HEK293 (cell line): ENCODE results near the gene MALRD1.

Source experiments
- CTCF ChIA-PET: fragments of 350-600 bp; formaldehyde crosslinking; extraction: SDS; loops from one replicate; lab custom pipeline; 2021; ENCODE audit warnings: antibody characterized with exemption; lab: Yijun Ruan, JAX
- POLR2A ChIA-PET: fragments of 300-600 bp; formaldehyde crosslinking; extraction: SDS; loops from one replicate; lab custom pipeline; 2020; ENCODE audit warnings: antibody characterized with exemption, inconsistent platforms; lab: Yijun Ruan, JAX
- H3K27ac ChIP-seq: fragments of 200-500 bp; sonication (Bioruptor generic); 2 replicates; pipeline ENCODE4 v1.5.1; 2014; ENCODE audit warnings: low read depth, low read length, control low read depth, inconsistent platforms; ENCODE audit errors: extremely low read depth
- H3K36me3 ChIP-seq, 2 experiments: fragments of 200-500 bp in 1 of 2; sonication (Bioruptor generic) in 1 of 2; 1 replicate in 1 of 2; 2 replicates in 1 of 2; pipeline ENCODE4 v1.5.1; 2014 to 2017; ENCODE audit warnings: inconsistent platforms in 2 of 2, low read length in 2 of 2; ENCODE audit not compliant: control insufficient read depth in 2 of 2, insufficient read depth in 1 of 2
- H3K4me1 ChIP-seq: fragments of 200-500 bp; sonication (Bioruptor generic); 2 replicates; pipeline ENCODE4 v1.5.1; 2014; ENCODE audit warnings: mild to moderate bottlenecking, low read length, inconsistent platforms; ENCODE audit not compliant: control insufficient read depth, insufficient read depth
- H3K4me3 ChIP-seq: 2 replicates; pipeline ENCODE4 v1.5.1; 2011; ENCODE audit warnings: low read depth, mild to moderate bottlenecking, control low read depth, low read length, moderate library complexity
- H3K9me3 ChIP-seq: fragments of 200-500 bp; sonication (Bioruptor generic); 2 replicates; pipeline ENCODE4 v1.5.1; 2014; ENCODE audit warnings: low read depth, low read length, inconsistent platforms; ENCODE audit not compliant: control insufficient read depth, insufficient read depth
- GLI2 ChIP-seq: fragments of 450-650 bp; formaldehyde crosslinking; IDR thresholded peaks from 2 replicates; pipeline ENCODE4; 2017; ENCODE audit warnings: missing biosample characterization, missing genetic modification characterization, low read depth, borderline replicate concordance
- KLF7 ChIP-seq: fragments of 450-650 bp; formaldehyde crosslinking; IDR thresholded peaks from 2 replicates; pipeline ENCODE4 v1.5.1; 2016; ENCODE audit warnings: missing biosample characterization, missing genetic modification characterization, borderline replicate concordance
- PRDM6 ChIP-seq: fragments of 450-650 bp; formaldehyde crosslinking; IDR thresholded peaks from 2 replicates; pipeline ENCODE4 v1.5.1; 2017; ENCODE audit warnings: missing biosample characterization, missing genetic modification characterization
- SP7 ChIP-seq: fragments of 450-650 bp; formaldehyde crosslinking; IDR thresholded peaks from 2 replicates; pipeline ENCODE4 v1.5.1; 2016; ENCODE audit warnings: missing biosample characterization, missing genetic modification characterization
- TCF7L2 ChIP-seq: IDR thresholded peaks from 2 replicates; pipeline ENCODE4 v1.6.1; 2011; ENCODE audit warnings: low read depth, mild to moderate bottlenecking, inconsistent platforms, low read length, moderate library complexity, borderline replicate concordance
- YY1 ChIP-seq: fragments of 450-650 bp; formaldehyde crosslinking; IDR thresholded peaks from 2 replicates; pipeline ENCODE4 v1.5.1; 2018; ENCODE audit warnings: missing biosample characterization, missing genetic modification characterization
- ZBTB17 ChIP-seq: fragments of 450-650 bp; formaldehyde crosslinking; IDR thresholded peaks from 2 replicates; pipeline ENCODE4 v1.5.1; 2016; ENCODE audit warnings: missing biosample characterization, missing genetic modification characterization
- ZBTB44 ChIP-seq: fragments of 450-650 bp; IDR thresholded peaks from 2 replicates; pipeline ENCODE4 v1.5.1; 2018; ENCODE audit warnings: missing biosample characterization, mild to moderate bottlenecking, missing genetic modification characterization
- ZFP41 ChIP-seq: fragments of 450-650 bp; formaldehyde crosslinking; IDR thresholded peaks from 2 replicates; pipeline ENCODE4 v1.5.1; 2016; ENCODE audit warnings: missing biosample characterization, missing genetic modification characterization, borderline replicate concordance
- ZNF133 ChIP-seq: fragments of 450-650 bp; formaldehyde crosslinking; IDR thresholded peaks from 2 replicates; pipeline ENCODE4 v1.5.1; 2016; ENCODE audit warnings: missing biosample characterization, missing genetic modification characterization
- ZNF140 ChIP-seq: fragments of 450-650 bp; formaldehyde crosslinking; IDR thresholded peaks from 2 replicates; pipeline ENCODE4 v1.5.1; 2016; ENCODE audit warnings: missing biosample characterization, missing genetic modification characterization
- ZNF16 ChIP-seq: fragments of 450-650 bp; formaldehyde crosslinking; IDR thresholded peaks from 2 replicates; pipeline ENCODE4 v1.5.1; 2016; ENCODE audit warnings: low read depth, missing biosample characterization, missing genetic modification characterization
- ZNF19 ChIP-seq: fragments of 450-650 bp; formaldehyde crosslinking; IDR thresholded peaks from 2 replicates; pipeline ENCODE4; 2016; ENCODE audit warnings: missing biosample characterization, missing genetic modification characterization, low read depth
- ZNF211 ChIP-seq: fragments of 450-650 bp; formaldehyde crosslinking; IDR thresholded peaks from 2 replicates; pipeline ENCODE4 v1.5.1; 2016; ENCODE audit warnings: low read depth, missing biosample characterization, missing genetic modification characterization
- ZNF239 ChIP-seq: fragments of 450-650 bp; formaldehyde crosslinking; IDR thresholded peaks from 2 replicates; pipeline ENCODE4 v1.5.1; 2016; ENCODE audit warnings: missing biosample characterization, missing genetic modification characterization
- ZNF248 ChIP-seq: fragments of 450-650 bp; formaldehyde crosslinking; IDR thresholded peaks from 2 replicates; pipeline ENCODE4 v1.5.1; 2017; ENCODE audit warnings: missing biosample characterization, missing genetic modification characterization
- ZNF37A ChIP-seq: fragments of 450-650 bp; IDR thresholded peaks from 2 replicates; pipeline ENCODE4 v1.5.1; 2018; ENCODE audit warnings: missing biosample characterization, missing genetic modification characterization
- ZNF580 ChIP-seq: fragments of 450-650 bp; formaldehyde crosslinking; IDR thresholded peaks from 2 replicates; pipeline ENCODE4 v1.5.1; 2016; ENCODE audit warnings: missing biosample characterization, missing genetic modification characterization
- ZNF624 ChIP-seq: fragments of 450-650 bp; formaldehyde crosslinking; IDR thresholded peaks from 2 replicates; pipeline ENCODE4 v1.5.1; 2017; ENCODE audit warnings: missing biosample characterization, missing genetic modification characterization
- ZNF707 ChIP-seq: fragments of 450-650 bp; formaldehyde crosslinking; IDR thresholded peaks from 2 replicates; pipeline ENCODE4 v1.5.1; 2016; ENCODE audit warnings: missing biosample characterization, missing genetic modification characterization
- ZSCAN23 ChIP-seq: fragments of 450-650 bp; formaldehyde crosslinking; IDR thresholded peaks from 2 replicates; pipeline ENCODE4 v1.5.1; 2016; ENCODE audit warnings: missing biosample characterization, missing genetic modification characterization

The MALRD1 gene

GRCh38 chr10:19451356-19451755 is 402.8 kb downstream of the MALRD1 start (continued):
- TF ChIP-seq ZBTB44 (tag by site-specific recombination) = no peak
- TF ChIP-seq ZNF248 = no peak

- no peaks in the 10 kb centered on the region; the same call in 1 of the 2 replicates for H3K9me3 ChIP-seq
- CTCF ChIA-PET = no interaction called here
- no peaks in the 10 kb centered on the region for H3K36me3 ChIP-seq
- H3K4me1 ChIP-seq = no peaks in the 10 kb centered on the region
- POLR2A ChIA-PET = no interaction called here
- no peak overlapping the region for H3K4me3 ChIP-seq
- H3K27ac ChIP-seq = no peak overlapping the region
- no peak for TF ChIP-seq SP7
- TF ChIP-seq ZSCAN23 (tag by site-specific recombination) = no peak
These were observed 403.3 kb downstream of the MALRD1 start for GRCh38 chr10:19451937-19452336.

GRCh38 chr10:19453967-19454366 is 405.4 kb downstream of the MALRD1 start:
- Histone ChIP-seq H3K9me3 (no peaks in the 10 kb centered on the region; the same call in 1 of the 2 replicates), H3K4me1 (no peaks in the 10 kb centered on the region), H3K4me3 (no peak overlapping the region), H3K36me3 (no peaks in the 10 kb centered on the region), H3K27ac (no peak overlapping the region)
- POLR2A ChIA-PET = interaction anchor here (0.6 kb wide), 1 partner anchor 83 kb away, joined by 3 read pairs; no protein-coding TSS in a partner anchor
- CTCF ChIA-PET = no interaction called here
- no peak for TF ChIP-seq ZNF707 (tag by site-specific recombination)
- TF ChIP-seq ZNF37A = no peak
- no peak for TF ChIP-seq ZNF580 (tag by site-specific recombination)
- TF ChIP-seq GLI2 (tag by site-specific recombination) = no peak
- no peak for TF ChIP-seq ZNF16 (tag by site-specific recombination)
- TF ChIP-seq ZNF211 = no peak
- TF ChIP-seq ZNF140 (tag by site-specific recombination) = no peak
- TF ChIP-seq KLF7 = no peak
- no peak for TF ChIP-seq ZNF239 (tag by site-specific recombination)
- no peak for TF ChIP-seq ZNF624 (tag by site-specific recombination)
- TF ChIP-seq YY1 (tag by site-specific recombination) = no peak
- no peak for TF ChIP-seq TCF7L2
- no peak for TF ChIP-seq PRDM6 (tag by site-specific recombination)
- TF ChIP-seq ZBTB17 (tag by site-specific recombination) = no peak
- no peak for TF ChIP-seq ZNF19 (tag by site-specific recombination)
- no peak for TF ChIP-seq ZNF133 (tag by site-specific recombination)
- TF ChIP-seq ZFP41 (tag by site-specific recombination) = no peak
